ENCODE results near the gene PEX7.
"Not testable (repeated sequence)": the region's sequence is repeated elsewhere in the genome, so short reads cannot be mapped to it uniquely, and the experiment has no call there.

Gene PEX7

DNA sequence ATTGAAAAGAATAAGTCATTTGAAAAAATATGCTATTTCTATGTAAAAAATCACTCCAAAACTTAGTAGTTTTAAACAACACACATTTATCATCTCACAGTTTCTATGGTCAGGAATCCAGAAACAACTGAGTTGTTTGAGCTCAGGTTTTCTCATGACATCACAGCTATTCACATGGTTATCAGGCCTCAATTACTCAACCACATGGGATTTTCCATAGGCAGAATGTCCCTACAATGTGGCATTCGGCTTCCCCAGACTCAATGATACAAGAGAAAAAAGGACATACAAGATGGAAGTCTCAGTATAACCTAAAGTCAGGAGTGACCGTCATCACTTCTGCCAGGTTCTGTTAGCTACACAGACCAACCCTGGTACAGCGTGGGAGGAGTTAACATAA lies 96.3 kb downstream of the PEX7 start:
- no peak for DNase-seq

- no peak for DNase-seq
Observed at GRCh38 chr6:136920216-136920615, 97.8 kb downstream of the PEX7 start.

- DNase-seq = no peak
Observed at GRCh38 chr6:136920671-136921380, 98.4 kb downstream of the PEX7 start.

DNA sequence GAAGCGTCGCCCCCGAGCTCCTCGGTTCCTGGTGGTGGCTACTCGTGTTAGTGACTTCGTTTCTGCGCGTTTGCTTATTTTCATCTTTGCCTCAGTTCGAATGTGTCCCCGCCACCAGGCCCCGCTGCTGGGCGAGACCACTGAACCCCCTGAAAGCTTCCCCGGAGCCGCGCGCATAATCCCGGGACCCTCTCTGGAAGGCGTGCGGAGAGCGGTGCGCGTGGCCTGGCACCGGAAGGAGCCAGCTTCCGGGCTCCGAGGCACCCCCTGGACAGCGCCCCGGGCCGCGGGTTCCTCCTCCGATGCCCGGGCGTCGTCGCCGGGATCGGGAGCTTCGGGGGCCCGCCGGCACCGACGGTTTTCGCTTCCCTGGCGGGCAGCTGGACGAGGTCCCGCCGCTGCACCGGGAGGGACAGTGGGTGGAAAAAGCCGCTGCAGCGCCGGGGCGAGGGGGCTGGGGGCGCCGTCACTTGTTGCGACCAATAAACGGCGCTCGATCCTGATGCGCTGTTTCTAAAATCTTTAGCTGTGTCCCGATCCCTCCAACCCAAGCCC lies 99.1 kb downstream of the PEX7 start:
- DNase-seq = no peak

DNA sequence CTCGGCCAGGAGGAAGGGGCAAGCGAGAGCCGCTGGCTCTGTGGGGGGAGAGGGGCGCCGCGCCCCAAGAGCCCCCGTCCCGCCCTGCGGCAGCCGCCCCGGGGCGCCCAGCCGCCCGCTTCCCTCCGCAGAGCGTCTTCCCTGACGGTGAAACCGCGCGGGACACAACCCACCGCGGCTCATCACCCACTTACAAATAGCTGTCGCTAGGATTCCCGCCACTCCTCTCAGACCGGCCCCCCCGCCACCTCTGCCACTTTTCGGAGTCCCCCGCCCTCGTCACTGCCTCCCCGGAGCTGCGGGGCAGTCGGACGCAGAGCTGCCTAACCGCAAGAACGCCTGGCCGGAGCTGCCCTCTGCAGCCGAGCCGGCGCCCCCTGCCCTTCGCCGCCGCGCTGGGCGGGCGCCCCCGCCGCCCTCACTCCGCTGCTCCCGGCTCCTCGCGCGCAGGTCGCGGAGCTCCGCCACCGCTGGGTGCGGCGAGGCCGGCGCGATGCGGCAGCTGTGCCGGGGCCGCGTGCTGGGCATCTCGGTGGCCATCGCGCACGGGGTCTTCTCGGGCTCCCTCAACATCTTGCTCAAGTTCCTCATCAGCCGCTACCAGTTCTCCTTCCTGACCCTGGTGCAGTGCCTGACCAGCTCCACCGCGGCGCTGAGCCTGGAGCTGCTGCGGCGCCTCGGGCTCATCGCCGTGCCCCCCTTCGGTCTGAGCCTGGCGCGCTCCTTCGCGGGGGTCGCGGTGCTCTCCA lies 99.7 kb downstream of the PEX7 start, which contains the start of gene SLC35D3:
SLC35D3 (plus strand) TSS at position 366 of the 749 bp plus-strand sequence; CDS start at position 494, 128 bp downstream.
- DNase-seq = peak; percentile 14

GRCh38 chr6:136922685-136923006 lies 100.3 kb downstream of the PEX7 start:
- peak; percentile 15 for DNase-seq

DNA sequence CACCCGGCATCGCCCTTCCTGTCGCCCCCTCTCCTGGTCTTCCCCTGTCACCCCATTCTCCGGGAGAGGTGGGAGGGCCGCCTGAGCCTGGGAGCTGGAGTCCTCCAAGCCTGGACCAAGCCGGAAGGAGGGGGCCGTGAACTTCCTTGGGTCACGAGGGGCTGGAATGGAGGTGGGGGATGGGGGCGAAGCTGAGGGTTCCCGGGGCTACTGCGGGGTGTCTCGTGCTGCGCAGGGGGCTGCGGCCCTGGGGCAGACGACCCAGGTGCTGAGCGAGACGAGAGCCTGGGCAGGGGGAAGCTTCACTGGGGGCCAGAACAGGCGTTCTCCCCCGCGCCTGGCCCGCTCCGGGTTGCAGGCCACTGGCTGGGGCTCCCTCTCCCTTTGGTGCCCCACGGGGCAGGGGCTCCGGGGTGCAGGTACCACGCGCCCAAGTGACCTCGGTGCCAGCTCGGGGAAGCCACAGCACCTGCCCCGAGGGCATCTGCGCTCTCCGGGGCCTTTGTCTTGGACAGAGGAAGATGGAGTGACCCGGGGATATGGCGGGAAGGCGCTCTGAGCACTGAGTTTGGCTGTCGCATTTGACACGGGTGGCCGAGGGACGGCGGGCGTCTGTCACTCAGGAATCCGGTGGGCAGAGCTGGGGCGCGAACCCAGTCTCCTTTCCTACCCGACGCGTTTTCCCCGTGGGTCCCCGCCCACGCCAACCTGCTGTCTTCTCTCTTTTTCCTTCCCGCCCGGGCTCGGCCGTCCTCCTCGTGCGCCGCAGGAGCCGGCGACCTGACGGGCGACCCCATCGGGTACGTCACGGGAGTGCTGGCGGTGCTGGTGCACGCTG lies 100.9 kb downstream of the PEX7 start:
- peak; percentile 16 for DNase-seq

DNA sequence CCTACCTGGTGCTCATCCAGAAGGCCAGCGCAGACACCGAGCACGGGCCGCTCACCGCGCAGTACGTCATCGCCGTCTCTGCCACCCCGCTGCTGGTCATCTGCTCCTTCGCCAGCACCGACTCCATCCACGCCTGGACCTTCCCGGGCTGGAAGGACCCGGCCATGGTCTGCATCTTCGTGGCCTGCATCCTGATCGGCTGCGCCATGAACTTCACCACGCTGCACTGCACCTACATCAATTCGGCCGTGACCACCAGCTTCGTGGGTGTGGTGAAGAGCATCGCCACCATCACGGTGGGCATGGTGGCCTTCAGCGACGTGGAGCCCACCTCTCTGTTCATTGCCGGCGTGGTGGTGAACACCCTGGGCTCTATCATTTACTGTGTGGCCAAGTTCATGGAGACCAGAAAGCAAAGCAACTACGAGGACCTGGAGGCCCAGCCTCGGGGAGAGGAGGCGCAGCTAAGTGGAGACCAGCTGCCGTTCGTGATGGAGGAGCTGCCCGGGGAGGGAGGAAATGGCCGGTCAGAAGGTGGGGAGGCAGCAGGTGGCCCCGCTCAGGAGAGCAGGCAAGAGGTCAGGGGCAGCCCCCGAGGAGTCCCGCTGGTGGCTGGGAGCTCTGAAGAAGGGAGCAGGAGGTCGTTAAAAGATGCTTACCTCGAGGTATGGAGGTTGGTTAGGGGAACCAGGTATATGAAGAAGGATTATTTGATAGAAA lies 101.7 kb downstream of the PEX7 start:
- no peak for DNase-seq

- no peak for DNase-seq
Observed at GRCh38 chr6:136926383-136926782, 104.0 kb downstream of the PEX7 start.

- no peak for DNase-seq
Observed at GRCh38 chr6:136927292-136927691, 104.9 kb downstream of the PEX7 start.

DNA sequence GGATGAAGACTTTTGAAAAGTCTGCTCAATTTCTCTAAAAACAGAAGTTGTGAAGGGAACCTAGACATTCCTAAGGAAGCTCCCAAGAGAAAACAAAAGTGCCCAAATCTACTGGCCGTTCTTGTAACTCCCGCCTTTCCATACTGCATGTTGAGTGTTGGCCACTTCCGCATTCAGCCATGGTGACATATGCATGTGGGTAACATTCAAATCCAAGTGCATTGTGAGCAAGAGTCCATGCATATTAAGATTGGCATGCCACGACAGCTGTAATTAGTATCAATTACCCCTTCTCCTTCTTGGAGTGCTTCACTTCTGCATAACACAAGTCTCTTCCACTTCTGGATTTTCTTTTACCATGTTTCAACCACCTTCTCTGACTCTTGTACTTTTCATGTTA lies 108.1 kb downstream of the PEX7 start:
- no peak for DNase-seq

DNA sequence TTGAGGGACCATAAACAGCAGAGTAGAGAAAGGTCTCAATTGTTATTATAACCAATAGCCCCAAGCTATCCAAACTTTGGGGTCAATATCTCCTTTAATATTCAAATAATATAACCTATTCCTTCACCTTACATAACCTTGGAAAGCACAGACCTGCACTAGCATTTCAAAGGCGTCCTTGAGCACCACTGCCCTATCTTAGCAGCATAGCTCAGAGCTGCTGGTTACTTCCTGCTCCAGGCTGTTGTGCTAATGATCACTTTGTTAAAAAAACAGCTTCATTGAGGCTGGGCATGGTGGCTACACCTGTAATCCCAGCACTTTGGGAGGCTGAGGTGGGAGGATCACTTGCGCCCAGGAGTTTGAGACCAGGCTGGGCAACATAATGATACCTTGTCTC lies 110.2 kb downstream of the PEX7 start:
- DNase-seq = no peak

DNA sequence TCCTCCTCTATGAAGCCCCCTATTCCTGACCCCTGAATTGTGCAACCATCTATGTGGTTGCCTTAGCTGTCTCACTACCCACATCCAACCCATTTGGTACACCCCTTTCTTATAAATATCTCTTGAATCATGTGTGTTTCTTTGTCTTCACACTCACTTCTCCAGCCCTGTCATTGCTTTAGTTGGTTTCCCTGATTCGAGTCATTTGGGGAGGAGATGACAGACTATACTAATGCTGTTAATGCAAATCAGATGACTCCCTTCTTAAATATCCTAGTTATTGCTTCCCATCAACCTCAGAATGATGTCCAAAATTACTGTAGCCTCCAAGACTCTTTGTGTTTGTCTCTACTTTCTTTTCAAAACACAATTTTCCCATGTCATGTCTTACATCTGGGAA lies 122.7 kb downstream of the PEX7 start:
- no peak for DNase-seq

- no peak for DNase-seq
Observed at GRCh38 chr6:136945711-136946121, 123.3 kb downstream of the PEX7 start.

DNA sequence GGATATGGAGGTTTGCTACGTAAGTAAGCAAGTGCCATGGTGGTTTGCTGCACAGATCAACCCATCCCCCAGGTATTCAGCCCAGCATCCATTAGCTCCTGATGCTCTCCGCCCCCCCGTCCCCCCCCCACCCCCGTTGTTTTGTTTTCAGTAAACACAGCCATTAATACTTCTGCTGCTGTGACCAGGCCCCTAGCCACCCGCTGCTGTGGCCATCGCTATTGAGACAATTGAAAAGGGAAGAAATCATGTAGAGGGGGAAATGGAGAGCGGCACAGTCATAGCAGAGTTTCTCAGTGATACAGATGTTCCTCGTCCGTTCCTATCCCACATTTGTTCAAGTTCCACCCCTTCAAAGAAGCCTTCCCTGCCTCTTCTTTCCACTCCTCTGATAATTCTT lies 124.6 kb downstream of the PEX7 start:
- DNase-seq = no peak

- not testable (repeated sequence) for DNase-seq
Observed at GRCh38 chr6:136949957-136950356, 127.6 kb downstream of the PEX7 start.

DNA sequence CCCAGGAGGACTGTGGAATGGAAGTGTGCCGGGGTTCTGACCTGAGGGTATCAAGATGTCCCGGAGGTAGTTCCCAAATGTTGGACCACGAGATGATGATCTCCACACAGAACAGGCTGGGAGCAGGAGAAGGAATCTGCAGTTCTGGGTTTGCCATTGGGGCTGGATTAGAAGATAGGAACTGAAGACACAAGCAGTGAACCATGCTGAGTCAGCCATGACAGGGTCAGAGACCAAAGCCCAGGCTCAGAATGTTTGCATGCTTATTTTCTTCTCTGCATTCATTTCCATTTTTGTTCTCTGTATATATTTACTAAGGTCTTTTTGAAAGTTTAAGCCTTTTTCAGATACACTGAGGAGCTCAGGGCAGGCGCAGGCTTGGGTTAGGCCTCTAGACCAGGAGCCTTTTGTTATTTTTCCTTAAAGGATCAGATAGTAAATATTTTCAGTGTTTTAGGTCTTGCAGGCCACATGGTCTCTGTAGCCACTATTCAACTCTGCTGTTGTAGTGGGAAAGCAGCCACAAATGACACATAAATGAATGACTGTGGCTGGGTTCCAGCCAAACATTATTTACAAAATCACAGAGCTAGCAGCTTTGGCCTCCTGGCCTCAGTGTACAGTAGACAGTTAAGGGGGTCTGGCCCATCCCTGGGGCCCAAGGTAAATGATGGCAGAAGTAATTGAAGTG lies 128.2 kb downstream of the PEX7 start:
- no peak for DNase-seq

DNA sequence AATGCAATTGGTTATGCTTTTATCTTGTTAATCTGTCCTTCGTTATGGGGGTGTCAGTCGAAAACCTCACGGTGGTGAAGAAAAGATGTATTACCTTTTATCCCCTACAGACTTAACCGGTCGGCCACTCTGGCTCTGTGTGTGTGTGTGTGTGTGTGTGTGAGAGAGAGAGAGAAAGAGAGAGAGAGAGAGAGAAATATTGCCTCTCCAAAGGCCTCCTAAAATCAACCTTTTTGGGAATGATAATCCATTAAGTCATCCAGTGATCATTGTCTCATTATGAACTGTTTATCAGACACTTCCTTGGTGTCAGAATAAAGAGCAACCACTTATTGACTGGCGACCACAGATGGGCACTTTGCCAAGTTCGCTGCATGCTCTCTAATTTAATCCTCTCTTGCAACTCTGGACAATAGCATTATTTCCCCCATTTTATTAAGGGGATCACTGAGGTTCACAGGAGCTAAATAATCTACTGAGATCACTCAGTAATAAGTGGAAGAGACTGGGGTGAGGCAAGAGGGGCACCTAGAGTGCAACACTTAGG lies 130.4 kb downstream of the PEX7 start:
- no peak for DNase-seq

GRCh38 chr6:136955123-136955522 lies 132.7 kb downstream of the PEX7 start:
- DNase-seq = no peak

DNA sequence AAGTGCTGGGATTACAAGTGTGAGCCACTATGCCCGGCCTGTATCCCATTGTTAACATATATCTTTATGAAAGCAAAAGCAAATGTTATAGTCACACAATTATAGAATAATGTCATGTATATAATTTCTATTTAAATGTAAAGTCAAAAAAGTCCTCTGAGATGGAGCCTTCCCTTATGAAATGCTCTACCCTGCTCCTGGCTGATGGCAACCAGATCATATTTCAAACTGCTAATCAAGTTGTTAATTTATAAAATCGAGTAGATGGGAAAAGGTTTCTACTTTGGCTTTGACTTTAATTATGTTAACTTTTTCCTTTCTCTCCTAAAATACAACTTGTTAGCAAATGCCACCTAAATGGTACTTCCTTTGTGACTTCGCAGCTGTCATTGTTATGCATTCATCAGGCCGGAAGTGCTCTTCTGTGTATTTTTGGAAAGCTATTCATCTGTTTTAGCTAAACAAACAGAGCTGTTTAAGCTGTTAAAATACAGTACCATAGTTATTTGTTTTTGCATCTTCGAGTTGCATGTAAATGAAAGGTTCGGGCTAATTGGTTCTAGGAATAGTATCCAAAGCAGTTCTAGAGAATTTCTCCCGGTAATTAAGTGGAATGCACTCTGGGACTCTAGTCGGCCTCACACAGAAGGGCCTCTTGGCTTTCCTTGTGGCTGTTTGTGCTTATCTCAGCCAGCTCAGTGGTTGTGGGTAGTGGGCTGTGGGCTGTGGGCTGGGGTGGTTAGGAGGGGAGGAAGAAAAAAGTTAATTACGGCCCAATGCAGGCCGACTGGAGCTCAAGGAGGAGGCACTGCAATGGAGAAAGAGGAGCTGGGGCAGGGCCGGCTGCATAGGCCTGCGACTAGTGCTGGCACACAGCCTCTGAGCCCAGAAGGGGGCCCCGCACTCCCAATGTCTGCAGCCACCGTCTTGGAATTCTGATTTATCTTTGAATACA lies 134.5 kb downstream of the PEX7 start:
- DNase-seq = no peak

DNA sequence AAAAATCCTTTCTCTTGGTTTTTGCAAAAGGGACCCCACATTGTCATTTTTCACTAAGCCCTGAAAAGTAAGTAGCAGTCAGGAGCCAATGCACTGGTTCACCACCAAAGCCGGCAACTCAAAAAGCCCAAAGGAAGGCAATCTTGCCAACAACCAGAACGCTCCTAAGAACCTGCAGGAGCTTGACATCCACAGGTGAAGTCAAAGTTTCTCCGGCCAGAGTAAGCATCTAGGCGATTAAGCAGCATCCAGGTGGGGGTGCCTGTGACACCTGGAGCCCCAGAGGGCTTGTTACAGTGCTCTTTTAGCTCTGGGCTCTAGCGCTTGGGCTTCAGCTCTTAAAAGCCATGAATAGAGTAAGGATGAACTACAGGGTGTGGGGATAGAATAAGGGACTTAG lies 135.8 kb downstream of the PEX7 start:
- no peak for DNase-seq
